Measurements from ENCODE around the gene SLMAP.

The SLMAP gene

GRCh38 chr3:57755368-57755675 lies 787 bp upstream of the SLMAP start:
- DNase-seq, result no peak

GRCh38 chr3:57756528-57757401 lies 656 bp downstream of the SLMAP start:
- peak; percentile 65 for DNase-seq

GRCh38 chr3:57757642-57758297 lies 1.7 kb downstream of the SLMAP start:
- peak; percentile 63 for DNase-seq

GRCh38 chr3:57758686-57759085 lies 2.6 kb downstream of the SLMAP start:
- no peak for DNase-seq

GRCh38 chr3:57764794-57765193 lies 8.7 kb downstream of the SLMAP start:
- DNase-seq, result no peak

GRCh38 chr3:57768595-57768994 lies 12.5 kb downstream of the SLMAP start:
- no peak for DNase-seq

GRCh38 chr3:57770009-57770827 lies 14.1 kb downstream of the SLMAP start:
- no peak for DNase-seq

- DNase-seq, result no peak
These were observed 16.1 kb downstream of the SLMAP start for GRCh38 chr3:57772251-57772650.

GRCh38 chr3:57777774-57778173 lies 21.7 kb downstream of the SLMAP start:
- peak; percentile 11 for DNase-seq

GRCh38 chr3:57778494-57778893 lies 22.4 kb downstream of the SLMAP start:
- no peak for DNase-seq

GRCh38 chr3:57779666-57780065 lies 23.6 kb downstream of the SLMAP start:
- DNase-seq, result no peak

- no peak for DNase-seq
These were observed 27.3 kb downstream of the SLMAP start for GRCh38 chr3:57783186-57784088.

GRCh38 chr3:57784089-57784735 lies 28.1 kb downstream of the SLMAP start:
- no peak for DNase-seq

- DNase-seq, result no peak
These were observed 29.3 kb downstream of the SLMAP start for GRCh38 chr3:57785446-57785845.

GRCh38 chr3:57787867-57788623 lies 31.9 kb downstream of the SLMAP start:
- DNase-seq, result no peak

GRCh38 chr3:57788624-57789018 lies 32.5 kb downstream of the SLMAP start:
- DNase-seq, result no peak

GRCh38 chr3:57791245-57791644 lies 35.1 kb downstream of the SLMAP start:
- DNase-seq, result no peak

- DNase-seq, result no peak
These were observed 36.1 kb downstream of the SLMAP start for GRCh38 chr3:57792198-57792597.

GRCh38 chr3:57793737-57794187 lies 37.7 kb downstream of the SLMAP start:
- DNase-seq, result no peak

- DNase-seq, result no peak
These were observed 38.4 kb downstream of the SLMAP start for GRCh38 chr3:57794501-57794900.

- DNase-seq, result no peak
These were observed 38.8 kb downstream of the SLMAP start for GRCh38 chr3:57794951-57795350.
